Nephron progenitor cell (in vitro differentiated cells): Measurements from ENCODE around the gene MARF1.

Experiments
- DNase-seq: peaks from one replicate; pipeline ENCODE4 v3.0.0; 2021
- H3K27ac Mint-ChIP-seq: 2 replicates; pipeline ENCODE4 v1.8.0; 2021; ENCODE audit warnings: mild to moderate bottlenecking, moderate library complexity, mixed read lengths
- H3K27me3 Mint-ChIP-seq: 2 replicates; pipeline ENCODE4 v1.8.0; 2021; ENCODE audit warnings: mild to moderate bottlenecking, low read depth, mixed read lengths; ENCODE audit not compliant: poor library complexity
- H3K36me3 Mint-ChIP-seq: 2 replicates; pipeline ENCODE4 v1.8.0; 2021; ENCODE audit warnings: low read depth, mixed read lengths
- H3K4me1 Mint-ChIP-seq: 2 replicates; pipeline ENCODE4 v1.8.0; 2021; ENCODE audit warnings: mixed read lengths
- H3K4me3 Mint-ChIP-seq: 2 replicates; pipeline ENCODE4 v1.8.0; 2021; ENCODE audit warnings: mild to moderate bottlenecking, moderate library complexity, mixed read lengths
- H3K9me3 Mint-ChIP-seq: 2 replicates; pipeline ENCODE4 v1.8.0; 2021; ENCODE audit warnings: mild to moderate bottlenecking, moderate library complexity, mixed read lengths
- TF ChIP-seq, protein P1 (sequence below): fragments of 200-600 bp; sonication (generic); IDR thresholded peaks from 2 replicates; pipeline ENCODE4 v1.5.0; 2021; ENCODE audit warnings: antibody characterized with exemption

The MARF1 gene

GRCh38 chr16:15564604-15565339, 78.2 kb downstream of the MARF1 start:
- no peak overlapping the region for H3K27ac Mint-ChIP-seq
- H3K36me3 Mint-ChIP-seq = peaks cover 39% of the 10 kb centered on the region
- TF ChIP-seq, protein P1, sequence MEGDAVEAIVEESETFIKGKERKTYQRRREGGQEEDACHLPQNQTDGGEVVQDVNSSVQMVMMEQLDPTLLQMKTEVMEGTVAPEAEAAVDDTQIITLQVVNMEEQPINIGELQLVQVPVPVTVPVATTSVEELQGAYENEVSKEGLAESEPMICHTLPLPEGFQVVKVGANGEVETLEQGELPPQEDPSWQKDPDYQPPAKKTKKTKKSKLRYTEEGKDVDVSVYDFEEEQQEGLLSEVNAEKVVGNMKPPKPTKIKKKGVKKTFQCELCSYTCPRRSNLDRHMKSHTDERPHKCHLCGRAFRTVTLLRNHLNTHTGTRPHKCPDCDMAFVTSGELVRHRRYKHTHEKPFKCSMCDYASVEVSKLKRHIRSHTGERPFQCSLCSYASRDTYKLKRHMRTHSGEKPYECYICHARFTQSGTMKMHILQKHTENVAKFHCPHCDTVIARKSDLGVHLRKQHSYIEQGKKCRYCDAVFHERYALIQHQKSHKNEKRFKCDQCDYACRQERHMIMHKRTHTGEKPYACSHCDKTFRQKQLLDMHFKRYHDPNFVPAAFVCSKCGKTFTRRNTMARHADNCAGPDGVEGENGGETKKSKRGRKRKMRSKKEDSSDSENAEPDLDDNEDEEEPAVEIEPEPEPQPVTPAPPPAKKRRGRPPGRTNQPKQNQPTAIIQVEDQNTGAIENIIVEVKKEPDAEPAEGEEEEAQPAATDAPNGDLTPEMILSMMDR = no peak
- no peaks in the 10 kb centered on the region for H3K27me3 Mint-ChIP-seq
- H3K4me3 Mint-ChIP-seq = no peak overlapping the region
- DNase-seq = no peak
- H3K4me1 Mint-ChIP-seq = peaks cover 45% of the 10 kb centered on the region
- H3K9me3 Mint-ChIP-seq = peaks cover 10% of the 10 kb centered on the region

DNA sequence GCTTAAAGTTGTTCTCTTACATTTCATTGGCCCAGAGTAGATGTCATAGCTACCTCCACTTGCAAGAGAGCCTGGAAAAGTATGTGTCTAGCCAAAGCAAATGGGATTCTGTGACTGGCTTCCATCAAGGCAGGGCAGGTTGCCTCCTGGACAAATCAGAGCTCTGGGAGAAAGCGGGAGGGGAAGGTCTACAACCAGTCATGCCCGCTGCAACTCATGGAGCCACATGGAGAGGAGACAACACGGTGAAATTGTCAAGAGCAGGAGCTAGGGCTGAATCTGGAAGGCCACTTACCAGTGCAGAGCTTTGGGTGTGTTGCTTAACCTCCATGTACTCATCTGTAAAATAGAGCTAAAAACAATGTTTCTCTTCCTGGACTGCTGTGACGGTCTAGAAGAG, 83.8 kb downstream of the MARF1 start:
- Mint-ChIP-seq H3K4me3 (no peak overlapping the region), H3K27me3 (no peaks in the 10 kb centered on the region), H3K4me1 (peaks cover 34% of the 10 kb centered on the region), H3K27ac (no peak overlapping the region), H3K36me3 (peaks cover 41% of the 10 kb centered on the region), H3K9me3 (peaks cover 12% of the 10 kb centered on the region)
- TF ChIP-seq, protein P1 = no peak
- DNase-seq = no peak

DNA sequence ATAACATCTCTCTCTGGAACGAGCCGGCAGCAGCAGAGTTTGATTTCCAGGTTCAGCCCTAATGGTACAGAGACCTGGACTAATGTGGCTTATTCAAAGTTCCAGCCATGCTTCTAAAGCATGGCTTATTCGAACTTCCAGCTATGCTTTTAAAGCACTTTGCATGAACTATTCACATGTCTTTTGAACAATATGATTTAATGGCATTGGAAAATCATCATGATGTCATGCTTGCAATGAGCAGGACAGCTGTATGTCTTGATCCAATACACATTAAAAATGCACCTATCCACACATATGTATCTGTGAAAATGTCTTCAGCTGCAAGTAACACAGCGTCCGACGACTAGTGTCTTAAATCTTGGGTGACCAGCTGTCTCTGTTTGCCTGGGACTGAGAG, 85.7 kb downstream of the MARF1 start:
- peaks cover 3% of the 10 kb centered on the region for H3K9me3 Mint-ChIP-seq
- H3K4me3 Mint-ChIP-seq = no peak overlapping the region
- H3K4me1 Mint-ChIP-seq = peaks cover 16% of the 10 kb centered on the region
- H3K36me3 Mint-ChIP-seq = peaks cover 25% of the 10 kb centered on the region
- H3K27me3 Mint-ChIP-seq = no peaks in the 10 kb centered on the region
- TF ChIP-seq, protein P1 = no peak
- H3K27ac Mint-ChIP-seq = peak overlapping the region; percentile 70
- no peak for DNase-seq

DNA sequence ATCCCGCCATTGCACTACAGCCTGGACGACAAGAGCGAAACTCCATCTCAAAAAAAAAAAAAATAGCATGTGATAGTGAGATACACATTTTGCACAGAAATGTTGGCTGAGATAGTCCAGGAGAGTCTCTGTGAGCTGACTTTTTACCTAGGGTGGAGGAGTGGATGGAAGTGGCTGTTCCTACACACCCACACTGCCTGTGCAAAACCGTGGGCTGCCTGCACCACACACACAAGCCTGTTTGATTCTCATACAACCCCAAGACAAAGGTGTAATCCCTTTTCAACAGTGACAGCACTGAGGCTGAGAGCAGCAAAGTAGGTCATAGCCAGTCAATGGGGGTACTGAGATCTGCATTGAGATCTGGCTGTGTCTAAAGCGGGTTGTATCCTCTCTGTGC, 86.8 kb downstream of the MARF1 start:
- H3K27me3 Mint-ChIP-seq = no peaks in the 10 kb centered on the region

DNA sequence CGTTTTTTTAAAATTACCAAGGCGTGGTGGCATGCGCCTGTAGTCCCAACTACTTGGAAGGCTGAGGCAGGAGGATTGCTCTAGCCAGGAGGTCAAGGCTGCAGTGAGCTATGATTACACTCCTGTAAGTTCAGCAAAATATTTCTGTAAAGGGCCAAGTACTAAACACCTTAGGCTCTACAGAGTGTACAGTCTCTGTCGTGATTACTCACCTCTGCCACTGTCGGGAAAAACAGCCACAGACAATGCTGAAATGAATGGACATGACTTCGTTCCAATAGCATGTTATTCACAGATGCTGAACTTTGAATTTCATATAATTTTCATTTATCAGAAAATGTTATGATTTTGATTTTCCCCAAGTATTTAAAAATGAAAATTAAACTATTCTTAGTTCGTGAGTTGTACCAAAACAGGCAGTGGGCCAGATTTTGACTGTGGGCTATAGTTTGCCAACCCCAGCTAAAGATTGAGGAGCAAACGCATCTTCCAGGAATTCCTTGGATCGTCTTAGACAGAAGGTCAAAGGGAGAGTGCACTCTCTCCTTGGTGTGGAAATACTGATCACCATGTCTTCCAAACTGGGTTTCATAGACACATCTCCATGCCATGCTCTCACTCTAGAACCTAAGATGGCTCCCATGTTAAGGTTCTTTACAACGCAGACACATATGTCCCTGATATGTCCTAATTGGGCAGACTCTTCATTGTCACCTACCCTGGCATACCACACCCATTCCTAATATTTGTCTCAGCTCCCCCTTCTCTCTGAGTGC, 89.5 kb downstream of the MARF1 start:
- no peaks in the 10 kb centered on the region for H3K9me3 Mint-ChIP-seq
- peaks cover 22% of the 10 kb centered on the region for H3K4me1 Mint-ChIP-seq
- H3K27ac Mint-ChIP-seq = no peak overlapping the region
- no peak overlapping the region for H3K4me3 Mint-ChIP-seq
- TF ChIP-seq, protein P1 = no peak
- H3K36me3 Mint-ChIP-seq = peaks cover 27% of the 10 kb centered on the region
- no peak for DNase-seq
- H3K27me3 Mint-ChIP-seq = no peaks in the 10 kb centered on the region

More for the DNA sequence above, 86.8 kb downstream of the MARF1 start:
- Mint-ChIP-seq H3K4me3 (no peak overlapping the region), H3K9me3 (peaks cover 3% of the 10 kb centered on the region), H3K27ac (no peak overlapping the region), H3K36me3 (peaks cover 25% of the 10 kb centered on the region), H3K4me1 (peaks cover 20% of the 10 kb centered on the region)
- DNase-seq = no peak
- TF ChIP-seq, protein P1 = no peak
